Measurements from ENCODE around the gene GTPBP1.

GTPBP1 gene

DNA sequence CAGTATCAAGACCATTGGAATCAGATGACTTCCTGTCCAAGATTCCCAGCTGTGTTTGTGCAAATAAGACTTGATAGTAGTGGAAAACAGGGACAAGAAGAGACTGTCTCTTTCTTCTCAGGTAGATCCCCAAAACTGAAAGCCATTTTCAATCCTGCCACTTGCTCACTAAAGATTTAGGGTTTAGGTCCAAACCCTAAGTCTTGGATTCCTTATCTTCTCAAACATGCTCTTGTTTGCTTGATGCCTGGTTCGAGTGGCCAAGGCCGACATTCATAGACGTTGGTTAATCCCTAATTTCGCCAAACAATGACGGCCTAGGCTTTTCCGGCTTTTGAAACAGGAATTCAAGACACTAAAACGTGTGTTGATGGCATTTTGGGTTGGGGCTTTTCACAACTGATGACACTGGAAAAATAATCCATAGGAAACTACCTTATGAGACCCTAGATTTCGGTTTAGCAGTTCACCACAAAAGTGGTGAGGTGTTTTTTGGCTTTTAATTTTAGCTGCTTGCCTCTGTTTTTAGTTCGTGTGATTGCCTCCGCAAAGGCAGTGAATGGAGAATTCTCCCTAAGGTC is 1.0 kb upstream of the GTPBP1 start:
- no peak for DNase-seq

DNA sequence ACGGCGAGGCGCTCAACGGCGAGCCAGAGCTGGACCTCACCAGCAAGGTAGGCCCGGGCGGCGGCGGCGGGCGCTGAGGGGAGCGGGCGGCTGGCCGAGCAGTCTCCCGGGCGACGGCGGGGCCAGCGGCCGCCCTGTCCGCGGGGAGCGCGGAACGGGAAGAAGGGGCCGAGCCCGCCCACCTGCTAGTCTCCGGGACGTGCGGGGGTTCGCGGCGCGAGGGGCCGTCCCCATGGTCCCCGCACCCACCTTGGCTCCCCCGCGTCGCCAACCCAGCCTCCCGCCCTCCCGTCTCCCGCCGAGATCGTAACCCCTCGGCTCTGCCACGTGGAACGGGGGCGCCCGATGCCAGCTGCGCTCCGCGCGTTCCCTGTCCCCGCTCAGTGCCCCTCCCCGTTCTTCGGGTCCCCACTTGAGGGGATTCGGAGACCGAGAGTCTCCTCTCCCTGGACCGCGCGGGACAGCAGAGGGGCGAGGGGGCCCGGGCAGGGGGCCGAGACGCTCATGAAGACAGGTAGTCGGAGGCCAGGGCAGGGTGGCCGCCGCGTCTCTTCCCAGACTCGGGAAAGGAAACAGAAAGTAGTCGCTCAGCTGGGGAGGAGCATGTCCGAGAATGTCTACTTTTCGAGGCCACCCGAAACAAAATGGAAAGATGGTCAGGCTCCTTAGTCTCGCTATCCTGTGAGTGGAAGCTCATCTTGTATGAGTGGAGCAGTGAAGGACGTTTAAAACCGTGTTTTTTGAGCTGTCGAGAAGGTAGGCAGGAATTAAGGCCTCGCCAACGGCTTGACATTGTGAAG is 557 bp downstream of the GTPBP1 start:
- peak; percentile 60 for DNase-seq

DNA sequence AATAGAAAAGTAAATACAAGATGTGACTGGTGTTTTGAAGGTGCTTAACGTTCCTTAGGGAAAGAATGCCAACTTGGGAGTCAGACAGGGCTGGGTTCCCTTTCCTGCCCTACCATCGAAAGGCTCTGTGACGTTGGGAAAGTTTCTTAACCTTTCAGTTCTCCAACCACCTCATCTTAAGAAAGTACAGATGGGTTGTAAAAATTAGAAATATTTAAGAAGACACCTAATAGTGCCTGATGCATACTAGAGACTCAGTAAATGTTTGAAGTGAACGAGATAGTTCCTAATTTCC is 1.1 kb downstream of the GTPBP1 start:
- DNase-seq: no peak

DNA sequence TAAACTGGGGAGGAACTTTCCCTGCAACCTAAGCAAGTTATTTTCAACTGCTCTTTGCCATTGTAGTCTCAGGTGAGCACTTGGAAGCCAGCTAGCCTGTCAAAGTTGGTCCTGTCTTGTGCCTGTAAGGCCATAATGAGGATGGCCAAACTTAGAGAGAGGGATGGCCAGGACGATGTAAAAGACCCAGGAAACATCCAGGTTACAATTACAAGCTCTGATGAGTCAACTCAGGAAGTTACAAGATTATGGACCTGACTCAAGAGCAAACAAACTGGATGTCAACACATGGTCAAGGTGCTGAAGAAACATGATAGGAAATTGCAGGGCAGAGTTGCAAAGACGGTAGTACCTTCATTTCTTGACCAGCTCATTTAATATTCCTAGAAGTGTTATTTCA is 1.6 kb downstream of the GTPBP1 start:
- no peak for DNase-seq

DNA sequence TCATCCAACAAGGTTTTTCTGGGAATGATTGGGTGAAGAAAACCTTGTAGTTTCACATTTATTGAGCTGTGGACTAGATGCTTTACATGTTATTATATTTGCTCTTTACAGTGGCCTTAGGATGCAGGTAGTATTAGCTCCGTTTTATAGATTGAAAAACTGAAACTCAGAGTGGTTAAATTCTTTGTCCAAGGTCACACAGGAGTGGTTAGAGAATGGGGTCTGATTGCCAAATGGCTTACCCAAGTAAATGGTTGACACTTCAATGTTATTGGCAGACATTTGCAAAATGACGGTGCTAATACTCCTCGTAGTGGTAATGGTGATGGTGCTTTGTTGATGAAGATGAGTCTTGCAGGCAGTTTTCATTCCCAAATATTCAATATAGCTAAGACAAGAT is 2.2 kb downstream of the GTPBP1 start:
- no peak for DNase-seq

DNA sequence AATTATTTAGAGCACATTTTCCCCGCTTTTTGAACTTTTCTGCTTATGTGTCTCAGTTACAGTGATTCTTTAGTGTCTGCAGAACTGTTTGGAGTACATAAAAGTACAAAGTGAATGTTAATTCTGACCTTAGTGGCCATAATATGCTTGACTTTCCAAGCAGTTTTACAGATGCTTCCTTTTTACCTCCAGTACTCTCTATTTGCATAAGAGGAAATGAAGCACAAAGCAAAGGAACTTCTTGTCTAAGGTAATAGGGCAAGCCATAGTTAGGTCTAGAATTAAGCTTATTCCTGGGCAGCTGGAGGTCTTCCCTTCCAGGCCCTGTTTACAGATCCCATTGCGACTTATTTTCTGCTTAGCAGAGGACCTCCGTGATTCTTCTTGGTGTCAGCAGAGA is 3.6 kb downstream of the GTPBP1 start:
- DNase-seq: no peak

DNA sequence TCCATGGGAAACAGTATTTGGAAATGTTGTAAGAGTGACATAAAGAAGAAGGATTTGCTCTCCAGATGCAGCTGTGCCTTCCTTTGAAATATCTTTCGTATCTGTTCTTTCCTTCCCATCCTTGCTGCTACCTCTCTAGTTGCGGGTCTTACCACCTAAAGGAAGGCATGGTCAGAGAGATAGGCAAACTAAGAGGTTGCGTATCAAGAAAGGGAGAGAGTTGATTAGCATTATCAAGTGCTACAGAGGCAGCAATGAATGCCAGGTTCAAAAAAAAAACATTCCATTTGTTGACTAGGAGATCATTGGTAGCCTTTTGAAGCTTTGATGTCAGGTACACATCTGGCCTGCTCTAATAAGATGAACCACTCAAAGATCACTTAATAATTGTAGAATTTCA is 4.6 kb downstream of the GTPBP1 start:
- no peak for DNase-seq

DNA sequence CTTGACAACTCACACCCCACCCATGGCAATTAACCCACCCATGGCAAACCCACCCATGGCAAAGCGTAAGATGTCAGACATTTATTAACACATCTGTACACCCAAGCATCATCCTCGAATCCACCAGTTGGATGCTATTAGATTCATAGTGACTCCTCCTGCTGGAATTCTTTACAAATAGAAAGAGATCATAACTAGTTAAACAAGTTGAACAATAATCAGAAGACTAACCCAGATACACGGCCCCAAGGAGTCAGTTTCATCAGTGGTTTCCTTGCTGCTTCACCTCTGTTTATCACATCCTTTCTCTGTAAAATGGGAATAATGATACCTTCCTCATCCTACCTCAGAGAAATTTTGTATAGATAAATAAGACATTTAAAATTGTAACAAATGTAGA is 5.1 kb downstream of the GTPBP1 start:
- no peak for DNase-seq

DNA sequence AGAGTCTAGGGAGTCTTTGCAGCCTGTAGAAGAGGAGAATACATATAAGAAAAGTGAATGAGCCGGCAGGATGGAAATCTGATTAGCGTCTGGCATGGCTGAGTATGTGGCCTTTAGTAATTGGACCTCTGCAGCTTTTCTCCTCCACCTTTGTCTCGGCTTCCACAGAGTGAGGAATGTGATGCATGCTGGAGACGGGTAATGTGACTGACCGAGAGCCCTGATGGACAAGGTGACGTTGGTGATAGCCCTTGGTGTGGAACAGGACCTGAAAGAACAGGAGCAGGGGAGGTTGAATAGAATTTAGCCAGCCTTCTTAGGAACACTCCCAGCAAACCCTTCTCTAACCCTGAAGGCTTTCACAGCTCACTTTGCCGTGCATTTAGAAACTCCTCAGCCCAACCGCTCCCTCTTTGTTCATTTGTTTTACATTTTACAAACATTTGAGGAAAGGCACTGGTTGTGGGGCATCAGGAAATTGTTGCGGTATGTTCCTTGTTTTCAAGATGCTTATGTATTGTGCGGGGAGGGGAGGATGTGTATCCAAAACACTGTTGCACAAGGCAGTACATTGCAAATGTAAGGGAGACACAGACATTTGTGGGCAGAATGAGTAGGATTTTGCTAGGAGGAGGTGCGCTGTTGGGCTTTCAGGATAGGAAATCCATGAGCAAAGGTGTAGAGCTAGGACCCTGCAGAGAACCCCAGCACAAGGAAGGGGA is 6.9 kb downstream of the GTPBP1 start:
- DNase-seq: no peak

DNA sequence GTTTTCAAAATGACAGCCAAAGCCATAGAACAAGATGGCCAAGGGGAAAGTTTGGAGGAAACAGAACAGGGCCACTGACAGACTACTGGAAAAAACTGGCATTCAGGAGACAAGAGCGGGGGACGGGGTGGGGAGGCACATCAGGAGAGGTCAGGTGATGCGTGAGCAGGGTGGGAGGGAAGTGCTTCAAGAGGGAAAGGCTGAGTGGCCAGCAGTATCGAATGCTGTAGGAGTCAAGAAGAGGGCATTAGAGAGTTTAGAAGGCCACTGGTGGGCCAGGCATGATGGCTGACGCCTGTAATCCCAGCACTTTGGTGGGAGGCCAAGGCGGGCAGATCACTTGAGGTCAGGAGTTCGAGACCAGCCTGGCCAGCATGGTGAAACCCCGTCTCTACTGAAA is 8.2 kb downstream of the GTPBP1 start:
- no peak for DNase-seq

DNA sequence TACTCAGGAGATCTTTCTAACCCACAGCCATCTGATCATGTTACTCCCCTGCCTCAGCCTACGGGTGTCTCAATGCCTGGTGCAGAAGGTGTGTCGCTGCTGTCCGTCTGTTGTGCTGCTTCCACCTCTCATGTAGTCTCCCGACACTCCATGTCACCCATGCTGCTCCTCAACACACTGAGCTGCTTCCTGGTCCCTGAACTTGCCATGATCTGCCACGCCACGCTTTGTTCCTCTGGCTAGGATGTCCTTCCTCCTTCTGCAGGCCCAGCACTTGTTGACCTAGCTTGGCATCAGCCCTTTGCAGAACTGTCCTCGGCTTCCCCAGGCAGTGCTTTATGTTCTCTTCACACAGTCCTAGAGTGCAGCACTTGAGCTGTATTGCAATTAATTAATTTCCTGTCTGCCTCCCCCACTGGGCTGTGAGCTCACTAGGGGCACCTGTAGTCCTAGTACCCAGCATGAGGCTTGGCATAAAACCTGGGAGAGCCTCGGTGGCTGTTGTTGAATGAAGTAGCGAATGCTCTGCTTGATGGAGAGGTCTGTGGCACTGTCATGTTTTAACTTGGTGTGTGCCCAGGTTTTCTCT is 9.5 kb downstream of the GTPBP1 start:
- DNase-seq: no peak

DNA sequence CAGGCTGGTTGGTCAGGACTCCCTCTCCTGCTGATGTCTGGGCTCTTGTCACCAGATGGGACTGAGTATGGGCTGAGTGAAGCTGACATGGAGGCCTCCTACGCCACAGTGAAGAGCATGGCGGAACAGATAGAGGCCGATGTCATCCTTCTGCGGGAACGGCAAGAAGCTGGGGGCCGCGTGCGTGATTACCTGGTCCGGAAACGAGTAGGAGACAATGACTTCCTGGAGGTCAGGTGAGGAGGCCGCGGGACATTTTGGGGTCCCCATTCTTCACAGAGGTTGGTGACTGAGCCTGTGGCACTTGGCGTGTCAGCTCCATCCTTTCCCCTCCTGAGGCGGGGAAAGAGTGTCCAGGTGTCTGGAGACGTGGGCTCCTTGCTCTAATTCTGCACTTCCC is 10.1 kb downstream of the GTPBP1 start:
- no peak for DNase-seq

DNA sequence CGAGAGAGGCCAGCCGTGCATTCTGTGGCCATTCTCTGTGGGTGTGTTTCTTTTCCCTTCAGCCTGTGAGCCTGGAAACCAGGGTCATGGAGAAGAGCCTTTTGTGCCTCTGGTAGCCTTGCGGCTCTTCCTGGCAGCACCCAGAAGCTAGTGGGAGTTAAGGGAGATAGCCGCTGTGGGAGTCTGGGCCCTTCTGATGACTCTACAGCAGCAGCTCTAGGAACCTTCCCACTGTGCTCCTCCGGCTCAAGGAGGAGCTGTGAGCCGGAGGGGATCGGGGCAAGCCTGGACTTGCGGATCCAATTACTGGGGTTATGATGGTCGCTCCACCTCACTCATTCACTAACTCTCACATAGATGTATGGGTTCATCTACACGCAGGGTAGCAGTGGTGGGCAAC is 10.5 kb downstream of the GTPBP1 start:
- no peak for DNase-seq

DNA sequence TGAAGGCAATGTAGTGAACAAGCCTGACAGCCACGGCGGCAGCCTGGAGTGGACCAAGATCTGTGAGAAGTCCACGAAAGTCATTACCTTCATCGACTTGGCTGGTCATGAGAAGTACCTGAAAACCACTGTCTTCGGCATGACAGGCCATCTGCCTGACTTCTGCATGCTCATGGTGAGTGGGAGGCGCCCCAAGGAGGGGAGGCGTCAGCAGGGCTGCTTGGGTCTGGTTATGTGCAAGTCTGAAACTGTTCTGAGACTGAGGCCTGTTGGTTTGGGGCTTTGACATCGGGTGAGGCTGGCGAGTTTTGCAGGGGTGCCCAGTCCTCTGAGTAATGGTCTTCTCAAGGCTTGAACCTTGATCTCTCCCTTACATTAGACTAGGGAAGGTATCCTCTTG is 11.1 kb downstream of the GTPBP1 start:
- no peak for DNase-seq

DNA sequence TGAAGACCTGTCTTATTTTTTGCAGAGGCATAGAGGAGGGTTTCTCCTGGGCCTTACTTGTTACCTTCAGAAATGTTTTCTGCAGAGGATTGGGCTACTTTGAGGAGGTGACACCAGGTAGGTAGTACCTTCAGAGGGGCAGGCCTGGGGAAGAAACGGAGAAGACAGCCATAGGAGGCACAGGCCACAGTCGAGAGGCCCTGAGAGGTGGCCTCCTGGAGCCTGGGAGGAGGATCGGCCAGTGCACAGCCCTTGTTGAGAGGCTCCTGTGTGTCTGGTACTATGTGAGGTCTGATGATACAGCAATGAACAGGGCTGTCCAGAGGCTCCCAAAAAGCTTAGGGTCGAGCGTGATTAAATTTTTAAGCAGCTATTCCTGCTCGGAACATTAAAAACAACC is 11.5 kb downstream of the GTPBP1 start:
- no peak for DNase-seq

DNA sequence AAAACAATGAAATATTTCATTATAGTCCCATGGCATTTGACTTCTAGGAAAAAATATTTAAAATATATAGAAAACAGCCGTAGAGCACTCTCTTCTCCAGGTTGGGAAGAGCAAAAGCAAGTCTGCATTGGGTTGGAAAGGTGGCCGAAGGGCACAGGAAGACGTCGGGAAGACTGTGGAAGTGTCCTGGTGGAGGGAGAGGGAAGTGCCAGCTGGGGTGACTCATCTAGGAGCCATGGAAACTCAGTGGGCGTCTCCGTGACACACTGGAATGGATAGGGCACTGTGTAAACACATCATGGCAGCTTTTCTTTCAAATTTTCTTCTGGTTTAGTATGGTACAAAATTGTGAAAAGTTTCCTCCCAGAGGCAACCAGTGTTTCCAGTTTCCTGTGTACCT is 12.7 kb downstream of the GTPBP1 start:
- peak; percentile 87 for DNase-seq

DNA sequence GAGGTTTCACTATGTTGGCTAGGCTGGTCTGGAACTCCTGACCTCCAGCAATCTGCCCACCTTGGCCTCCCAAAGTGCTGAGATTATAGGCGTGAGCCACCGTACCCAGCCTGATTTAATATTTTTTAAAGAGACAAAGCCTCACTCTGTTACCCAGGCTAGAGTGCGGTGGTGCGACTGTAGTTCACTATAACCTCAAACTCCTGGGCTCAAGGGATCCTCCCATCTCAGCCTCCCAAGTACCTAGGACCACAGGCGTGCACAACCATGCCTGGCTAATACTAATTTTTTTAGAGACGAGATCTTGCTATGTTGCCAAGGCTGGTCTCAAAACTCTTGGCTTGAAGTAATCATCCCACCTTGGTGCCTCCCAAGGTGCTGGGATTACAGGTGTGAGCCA is 13.5 kb downstream of the GTPBP1 start:
- no peak for DNase-seq

DNA sequence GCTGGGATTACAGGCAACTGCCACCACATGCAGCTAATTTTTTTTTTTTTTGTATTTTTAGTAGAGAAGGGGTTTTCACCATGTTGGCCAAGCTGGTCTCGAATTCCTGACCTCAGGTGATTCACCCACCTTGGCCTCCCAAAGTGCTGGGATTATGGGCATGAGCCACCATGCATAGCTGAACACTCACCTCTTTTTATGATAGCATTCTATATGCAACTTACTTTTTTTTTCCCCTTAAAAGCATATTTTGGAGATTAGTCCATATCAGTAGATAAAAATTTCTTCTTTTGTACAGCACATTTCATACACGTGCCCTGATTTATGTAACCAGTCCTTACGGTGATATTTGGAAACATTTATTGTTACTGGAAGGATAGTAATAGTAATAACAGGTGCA is 14.6 kb downstream of the GTPBP1 start:
- DNase-seq: no peak

DNA sequence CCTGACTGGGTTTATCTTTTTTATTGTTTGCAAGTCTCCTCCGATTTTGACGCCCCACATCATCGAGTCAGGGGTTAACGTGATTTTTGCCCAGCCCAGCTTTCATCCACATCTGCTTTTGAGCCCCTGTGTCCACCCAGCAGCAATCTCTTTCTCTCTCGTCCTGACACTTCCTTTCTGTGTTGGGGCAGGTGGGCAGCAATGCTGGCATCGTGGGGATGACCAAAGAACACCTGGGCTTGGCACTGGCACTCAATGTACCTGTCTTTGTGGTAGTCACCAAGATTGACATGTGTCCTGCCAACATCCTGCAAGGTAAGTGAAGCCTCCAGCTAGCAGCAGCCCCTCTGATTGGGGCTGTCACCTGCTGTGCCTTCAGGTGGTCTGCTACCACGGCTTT is 15.8 kb downstream of the GTPBP1 start:
- DNase-seq: no peak

DNA sequence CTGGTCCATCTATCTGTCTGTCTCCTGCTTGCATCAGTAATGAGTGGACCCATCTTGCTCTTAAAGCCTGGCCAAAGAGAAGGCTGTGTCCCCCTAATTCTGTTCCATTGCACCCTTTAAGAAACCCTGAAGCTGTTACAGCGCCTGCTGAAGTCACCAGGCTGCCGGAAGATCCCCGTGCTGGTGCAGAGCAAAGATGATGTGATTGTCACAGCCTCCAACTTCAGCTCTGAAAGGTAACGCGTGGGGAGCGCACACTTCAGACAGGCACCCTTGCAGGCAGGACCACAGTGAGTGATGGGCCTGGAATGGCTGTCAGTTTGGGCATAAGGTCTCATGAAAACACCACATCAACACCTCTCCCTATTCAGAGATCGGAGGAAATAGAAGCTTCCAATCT is 18.4 kb downstream of the GTPBP1 start:
- peak; percentile 29 for DNase-seq

DNA sequence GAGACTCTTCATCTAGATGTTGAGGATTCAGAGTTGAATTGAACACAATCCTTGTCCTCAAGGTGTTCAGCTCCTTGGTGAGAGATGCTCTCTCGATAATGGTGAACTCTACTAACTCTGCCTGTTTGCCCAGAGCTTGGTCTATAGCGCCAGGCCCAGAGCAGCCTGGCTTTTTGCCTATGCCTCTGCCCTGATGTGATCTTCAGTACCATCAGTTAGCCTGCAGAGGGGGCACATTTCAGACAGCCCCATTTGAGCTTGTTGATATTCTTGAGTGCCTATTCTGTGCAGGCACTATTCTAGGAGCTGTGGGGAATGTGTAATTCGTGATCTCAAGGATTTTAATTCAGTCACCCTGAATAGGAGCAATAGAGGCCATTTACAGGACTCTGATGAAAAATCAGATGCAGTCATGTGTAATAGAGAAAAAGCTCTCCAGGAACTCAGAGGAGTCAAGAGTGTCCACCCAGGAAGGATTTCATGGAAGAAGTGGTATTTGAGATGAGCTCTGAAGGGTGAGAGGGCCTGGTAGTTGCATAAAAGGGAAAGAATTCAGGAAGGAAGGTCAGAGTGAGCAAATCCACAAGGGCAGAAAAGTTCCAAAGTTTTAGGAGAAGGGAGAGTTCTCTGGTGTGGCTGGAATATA is 19.3 kb downstream of the GTPBP1 start:
- no peak for DNase-seq

DNA sequence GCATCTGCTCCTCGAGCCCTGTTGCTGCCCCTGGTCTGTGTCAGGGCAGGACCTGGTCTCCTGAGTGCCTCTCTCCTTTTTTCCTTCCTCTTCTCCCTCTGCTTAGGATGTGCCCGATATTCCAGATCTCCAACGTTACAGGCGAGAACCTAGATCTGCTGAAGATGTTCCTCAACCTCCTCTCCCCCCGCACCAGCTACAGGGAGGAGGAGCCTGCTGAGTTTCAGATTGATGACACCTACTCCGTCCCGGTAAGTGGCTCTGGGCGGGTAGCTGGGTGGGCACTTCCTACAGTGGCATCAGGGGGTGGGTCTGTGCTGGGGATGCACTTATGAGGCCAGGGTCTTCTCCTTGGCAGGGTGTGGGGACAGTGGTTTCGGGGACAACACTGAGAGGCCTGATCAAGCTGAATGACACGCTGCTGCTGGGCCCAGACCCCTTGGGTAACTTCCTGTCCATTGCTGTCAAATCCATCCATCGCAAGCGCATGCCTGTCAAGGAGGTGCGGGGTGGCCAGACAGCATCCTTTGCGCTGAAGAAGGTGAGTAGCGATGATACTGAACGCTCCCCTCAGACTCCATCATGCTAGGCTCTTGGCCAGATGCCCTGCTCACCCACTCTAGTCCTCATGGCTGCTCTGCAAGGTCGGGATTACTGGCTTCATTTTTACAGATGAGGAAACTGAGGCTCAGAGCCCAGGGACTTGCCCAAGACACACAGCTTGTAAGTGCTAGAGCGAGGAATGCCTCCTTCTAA is 20.3 kb downstream of the GTPBP1 start:
- no peak for DNase-seq

DNA sequence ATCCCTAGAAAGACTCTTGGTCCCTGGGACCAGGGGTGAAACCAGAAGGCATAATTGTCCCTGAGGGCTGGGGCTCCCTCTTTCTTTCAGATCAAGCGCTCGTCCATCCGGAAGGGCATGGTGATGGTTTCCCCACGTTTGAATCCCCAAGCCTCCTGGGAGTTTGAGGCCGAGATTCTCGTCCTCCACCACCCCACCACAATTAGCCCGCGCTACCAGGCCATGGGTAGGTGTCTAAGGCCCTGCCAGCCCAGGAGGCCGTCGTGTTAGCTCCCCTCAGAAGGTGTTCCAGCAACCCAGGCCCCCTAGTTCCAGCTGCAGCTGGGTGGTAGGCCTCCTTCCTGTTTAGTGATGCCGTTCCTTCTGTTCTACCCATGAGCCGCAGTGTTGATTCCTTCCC is 21.4 kb downstream of the GTPBP1 start:
- DNase-seq: no peak

All from islet precursor cell (in vitro differentiated cells).